Nephron progenitor cell (in vitro differentiated cells): ENCODE measurements around the gene TBRG4.

Source experiments
- DNase-seq: peaks from one replicate; pipeline ENCODE4 v3.0.0; 2021
- H3K27ac Mint-ChIP-seq: 2 replicates; pipeline ENCODE4 v1.8.0; 2021; ENCODE audit warnings: mild to moderate bottlenecking, moderate library complexity, mixed read lengths
- H3K27me3 Mint-ChIP-seq: 2 replicates; pipeline ENCODE4 v1.8.0; 2021; ENCODE audit warnings: mild to moderate bottlenecking, low read depth, mixed read lengths; ENCODE audit not compliant: poor library complexity
- H3K36me3 Mint-ChIP-seq: 2 replicates; pipeline ENCODE4 v1.8.0; 2021; ENCODE audit warnings: low read depth, mixed read lengths
- H3K4me1 Mint-ChIP-seq: 2 replicates; pipeline ENCODE4 v1.8.0; 2021; ENCODE audit warnings: mixed read lengths
- H3K4me3 Mint-ChIP-seq: 2 replicates; pipeline ENCODE4 v1.8.0; 2021; ENCODE audit warnings: mild to moderate bottlenecking, moderate library complexity, mixed read lengths
- H3K9me3 Mint-ChIP-seq: 2 replicates; pipeline ENCODE4 v1.8.0; 2021; ENCODE audit warnings: mild to moderate bottlenecking, moderate library complexity, mixed read lengths
- TF ChIP-seq, protein P1 (sequence below): fragments of 200-600 bp; sonication (generic); IDR thresholded peaks from 2 replicates; pipeline ENCODE4 v1.5.0; 2021; ENCODE audit warnings: antibody characterized with exemption

TBRG4 gene

DNA sequence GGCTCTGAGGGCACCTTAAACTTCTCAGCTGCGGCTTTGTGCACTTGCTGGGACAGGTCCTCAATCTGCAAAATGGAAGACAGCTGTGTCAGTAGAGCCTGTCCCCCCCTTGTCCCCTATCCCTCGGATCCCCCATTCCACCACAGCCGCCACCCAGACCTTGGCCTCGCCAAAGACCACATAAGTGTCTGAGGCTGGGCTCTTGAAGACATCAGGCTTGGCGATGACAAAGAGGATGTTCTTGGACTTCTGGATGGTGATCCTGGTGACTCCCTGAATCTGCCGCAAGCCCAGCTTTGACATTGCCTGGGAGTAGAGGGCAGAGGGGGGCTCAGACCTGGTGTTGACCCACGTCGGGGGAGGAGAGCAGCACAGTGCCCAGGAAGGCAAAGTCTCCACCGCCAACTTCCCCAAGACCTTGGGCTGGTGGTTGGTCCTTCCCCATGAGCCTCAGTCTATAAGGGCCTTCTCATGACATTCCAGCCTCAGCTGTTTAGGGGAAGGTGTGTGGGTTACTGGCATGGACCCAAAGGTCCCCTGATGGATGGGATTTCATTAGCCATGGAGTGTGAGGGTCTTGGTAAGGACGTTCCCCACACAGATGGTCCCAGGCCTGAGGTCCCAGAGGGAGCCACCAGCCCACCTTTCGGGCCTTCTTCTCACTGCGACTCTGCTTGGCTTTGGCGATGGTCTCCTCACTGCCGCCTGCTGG lies 30.4 kb downstream of the TBRG4 start:
- no peak overlapping the region for H3K27ac Mint-ChIP-seq
- H3K9me3 Mint-ChIP-seq = no peaks in the 10 kb centered on the region
- H3K36me3 Mint-ChIP-seq = no peaks in the 10 kb centered on the region
- TF ChIP-seq, protein P1, sequence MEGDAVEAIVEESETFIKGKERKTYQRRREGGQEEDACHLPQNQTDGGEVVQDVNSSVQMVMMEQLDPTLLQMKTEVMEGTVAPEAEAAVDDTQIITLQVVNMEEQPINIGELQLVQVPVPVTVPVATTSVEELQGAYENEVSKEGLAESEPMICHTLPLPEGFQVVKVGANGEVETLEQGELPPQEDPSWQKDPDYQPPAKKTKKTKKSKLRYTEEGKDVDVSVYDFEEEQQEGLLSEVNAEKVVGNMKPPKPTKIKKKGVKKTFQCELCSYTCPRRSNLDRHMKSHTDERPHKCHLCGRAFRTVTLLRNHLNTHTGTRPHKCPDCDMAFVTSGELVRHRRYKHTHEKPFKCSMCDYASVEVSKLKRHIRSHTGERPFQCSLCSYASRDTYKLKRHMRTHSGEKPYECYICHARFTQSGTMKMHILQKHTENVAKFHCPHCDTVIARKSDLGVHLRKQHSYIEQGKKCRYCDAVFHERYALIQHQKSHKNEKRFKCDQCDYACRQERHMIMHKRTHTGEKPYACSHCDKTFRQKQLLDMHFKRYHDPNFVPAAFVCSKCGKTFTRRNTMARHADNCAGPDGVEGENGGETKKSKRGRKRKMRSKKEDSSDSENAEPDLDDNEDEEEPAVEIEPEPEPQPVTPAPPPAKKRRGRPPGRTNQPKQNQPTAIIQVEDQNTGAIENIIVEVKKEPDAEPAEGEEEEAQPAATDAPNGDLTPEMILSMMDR = no peak
- H3K4me3 Mint-ChIP-seq = no peak overlapping the region
- no peak for DNase-seq
- peaks cover 4% of the 10 kb centered on the region for H3K27me3 Mint-ChIP-seq
- H3K4me1 Mint-ChIP-seq = peaks cover 7% of the 10 kb centered on the region

DNA sequence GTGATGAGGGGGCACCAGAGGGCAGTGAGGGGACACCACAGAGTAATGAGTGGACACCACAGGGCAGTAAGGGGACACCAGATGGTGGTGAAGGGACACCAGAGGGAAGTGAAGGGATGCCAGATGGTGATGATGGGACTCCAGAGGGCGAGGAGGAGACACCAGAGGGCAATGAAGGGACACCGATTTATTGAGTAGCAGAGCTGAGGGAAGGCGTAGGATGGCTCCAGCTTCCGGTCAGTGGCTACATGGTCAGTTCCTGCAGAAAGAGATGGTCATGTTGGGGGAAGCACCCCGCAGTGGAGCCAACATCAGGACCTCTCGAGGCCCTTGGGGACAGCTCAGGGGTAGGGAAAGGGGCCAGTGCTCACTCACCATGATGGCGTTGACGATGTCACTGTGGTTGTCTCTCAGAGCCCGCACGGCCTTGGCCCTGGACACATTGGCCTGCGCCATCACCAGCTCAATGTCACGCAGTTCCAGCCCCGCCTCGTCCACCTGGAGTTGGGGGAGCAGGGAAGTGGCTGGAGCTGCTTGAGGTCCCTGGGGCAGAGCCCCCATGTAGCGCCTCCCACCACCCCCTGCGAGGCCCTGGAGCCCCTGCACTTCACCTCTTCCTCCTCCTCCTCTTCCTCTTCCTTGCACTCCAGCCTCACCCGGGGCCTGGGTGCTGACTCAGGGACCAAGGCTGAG lies 31.1 kb downstream of the TBRG4 start:
- Mint-ChIP-seq H3K4me3 (no peak overlapping the region), H3K4me1 (peaks cover 7% of the 10 kb centered on the region), H3K27me3 (peaks cover 4% of the 10 kb centered on the region), H3K36me3 (no peaks in the 10 kb centered on the region), H3K27ac (no peak overlapping the region), H3K9me3 (no peaks in the 10 kb centered on the region)
- TF ChIP-seq, protein P1 = no peak
- DNase-seq = no peak

DNA sequence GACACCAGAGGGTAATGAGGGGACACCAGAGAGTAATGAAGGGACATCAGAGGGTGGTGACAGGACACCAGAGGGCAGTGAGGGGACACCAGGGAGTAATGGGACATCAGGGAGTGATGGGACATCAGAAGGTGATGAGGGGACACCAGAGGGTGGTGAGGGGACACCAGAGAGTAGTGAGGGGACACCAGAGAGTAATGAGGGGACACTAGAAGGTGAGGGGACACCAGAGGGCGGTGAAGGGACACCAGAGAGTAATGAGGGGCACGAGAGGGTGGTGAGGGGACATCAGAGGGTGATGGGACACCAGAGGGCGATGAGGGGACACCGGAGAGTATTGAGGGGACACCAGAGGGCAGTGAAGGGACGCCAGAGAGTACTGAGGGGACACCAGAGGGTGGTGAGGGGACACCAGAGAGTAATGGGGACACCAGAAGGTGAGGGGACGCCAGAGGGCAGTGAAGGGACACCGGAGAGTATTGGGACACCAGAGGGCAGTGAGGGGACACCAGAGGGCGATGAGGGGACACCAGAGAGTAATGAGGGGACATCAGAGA lies 33.3 kb downstream of the TBRG4 start:
- Mint-ChIP-seq H3K4me3 (no peak overlapping the region), H3K9me3 (no peaks in the 10 kb centered on the region), H3K4me1 (no peaks in the 10 kb centered on the region), H3K27ac (peak overlapping the region; percentile 52), H3K36me3 (peaks cover 4% of the 10 kb centered on the region), H3K27me3 (peaks cover 4% of the 10 kb centered on the region)
- TF ChIP-seq, protein P1 = no peak
- no peak for DNase-seq

DNA sequence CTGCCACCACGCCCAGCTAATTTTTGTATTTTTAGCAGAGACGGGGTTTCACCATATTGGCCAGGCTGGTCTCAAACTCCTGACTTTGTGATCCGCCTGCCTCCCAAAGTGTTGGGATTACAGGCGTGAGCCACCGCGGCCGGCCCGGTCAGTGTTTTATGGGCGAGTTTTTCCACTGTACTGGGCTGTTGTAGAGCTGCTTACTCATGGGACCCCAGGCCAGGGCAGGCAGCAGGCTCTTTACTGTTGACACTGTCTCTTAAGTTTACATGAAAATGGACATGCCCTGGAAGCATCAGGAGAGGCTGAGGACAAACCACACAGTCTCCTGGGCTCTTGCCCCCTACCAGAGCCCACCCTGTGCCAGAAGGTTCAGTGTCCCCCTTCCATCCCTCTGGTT lies 33.9 kb downstream of the TBRG4 start:
- peaks cover 4% of the 10 kb centered on the region for H3K27me3 Mint-ChIP-seq
- no peak overlapping the region for H3K4me3 Mint-ChIP-seq
- H3K36me3 Mint-ChIP-seq = peaks cover 4% of the 10 kb centered on the region
- H3K4me1 Mint-ChIP-seq = no peaks in the 10 kb centered on the region
- TF ChIP-seq, protein P1 = no peak
- no peaks in the 10 kb centered on the region for H3K9me3 Mint-ChIP-seq
- no peak for DNase-seq
- no peak overlapping the region for H3K27ac Mint-ChIP-seq

DNA sequence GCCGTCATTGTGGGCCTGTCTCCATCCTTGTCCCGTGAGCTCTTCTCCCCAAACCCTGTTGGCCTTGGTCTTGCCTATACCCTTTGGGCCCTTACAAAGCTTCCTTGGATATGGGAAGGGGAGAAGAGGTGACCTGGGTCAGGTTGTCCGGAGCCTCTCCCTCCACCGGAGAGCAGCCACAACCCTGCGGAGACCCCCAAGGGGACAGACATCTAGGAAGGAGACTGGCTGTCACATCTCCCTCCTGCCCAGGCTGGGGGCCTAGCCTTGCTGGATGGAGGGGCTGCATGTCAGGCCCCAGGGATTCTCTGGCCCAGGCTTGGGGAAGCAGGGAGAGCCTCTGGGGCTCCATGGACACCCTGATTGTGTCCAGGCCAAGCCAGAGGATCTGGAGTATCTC lies 34.6 kb downstream of the TBRG4 start:
- no peaks in the 10 kb centered on the region for H3K9me3 Mint-ChIP-seq
- H3K4me3 Mint-ChIP-seq = no peak overlapping the region
- no peak overlapping the region for H3K27ac Mint-ChIP-seq
- no peak for DNase-seq
- H3K4me1 Mint-ChIP-seq = no peaks in the 10 kb centered on the region
- TF ChIP-seq, protein P1 = no peak
- H3K36me3 Mint-ChIP-seq = peaks cover 4% of the 10 kb centered on the region
- H3K27me3 Mint-ChIP-seq = peaks cover 4% of the 10 kb centered on the region
